Posterior cingulate gyrus (tissue), 11 donors: ENCODE results near the gene ANKRD30B.
"Not testable (repeated sequence)": the region's sequence is repeated elsewhere in the genome, so short reads cannot be mapped to it uniquely, and the experiment has no call there.

ENCODE experiments used
- DNase-seq, 10 donors: peaks; one replicate each; pipeline versions ENCODE4 v3.0.0 to v3.0.0-alpha.2; 2020 to 2021; ENCODE audit warnings: mixed read lengths in 3 of 10
- intact Hi-C: fragments of 100-400 bp; cut with DNase I; formaldehyde crosslinking; loops from one replicate; pipeline ENCODE4 v1.15.1; 2023

Gene ANKRD30B

GRCh38 chr18:14851533-14851932 is 103.6 kb downstream of the ANKRD30B start:
- DNase-seq, intact Hi-C loops: not testable (repeated sequence)

- DNase-seq = peak in 1 of 10 donors; percentile 72
- intact Hi-C loops = not testable (repeated sequence)
Measured at GRCh38 chr18:14855634-14856033, 107.7 kb downstream of the ANKRD30B start.

DNA sequence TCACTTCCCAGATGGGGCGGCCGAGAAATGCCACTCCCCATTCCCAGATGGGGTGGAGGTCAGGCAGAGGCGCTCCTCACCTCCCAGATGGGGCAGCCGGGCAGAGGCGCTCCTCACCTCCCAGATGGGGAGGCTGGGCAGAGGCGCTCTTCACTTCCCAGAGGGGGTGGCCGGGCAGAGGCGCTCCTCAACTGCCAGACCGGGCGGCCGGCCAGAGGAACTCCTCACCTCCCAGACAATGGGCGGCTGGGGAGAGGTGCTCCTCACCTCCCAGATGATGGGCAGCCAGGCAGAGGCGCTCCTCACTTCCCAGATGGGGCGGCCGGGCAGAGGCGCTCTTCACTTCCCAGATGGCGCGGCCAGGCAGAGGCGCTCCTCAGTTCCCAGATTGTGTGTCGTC is 108.3 kb downstream of the ANKRD30B start:
- DNase-seq, intact Hi-C loops: not testable (repeated sequence)

DNA sequence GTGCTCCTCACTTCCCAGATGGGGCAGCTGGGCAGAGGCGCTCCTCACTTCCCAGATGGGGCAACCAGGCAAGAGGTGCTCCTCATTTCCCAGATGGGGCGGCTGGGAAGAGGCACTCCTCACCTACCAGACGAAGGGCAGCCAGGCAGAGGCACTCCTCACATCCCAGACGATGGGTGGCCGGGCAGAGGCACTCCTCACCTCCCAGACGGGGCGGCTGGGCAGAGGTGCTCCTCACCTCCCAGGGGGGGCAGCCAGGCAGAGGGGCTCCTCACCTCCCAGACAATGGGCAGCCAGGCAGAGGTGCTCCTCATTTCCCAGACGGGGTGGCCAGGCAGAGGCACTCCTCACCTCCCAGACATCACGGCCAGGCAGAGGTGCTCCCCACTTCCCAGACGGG is 110.5 kb downstream of the ANKRD30B start:
- intact Hi-C loops, DNase-seq: not testable (repeated sequence)

- intact Hi-C loops = loop anchor here (10.0 kb wide), 1 partner anchor 65 kb away; no protein-coding TSS in a partner anchor
- peak in 1 of 10 donors; percentile 77 for DNase-seq
Measured at GRCh38 chr18:14859995-14860394, 112.0 kb downstream of the ANKRD30B start.

DNA sequence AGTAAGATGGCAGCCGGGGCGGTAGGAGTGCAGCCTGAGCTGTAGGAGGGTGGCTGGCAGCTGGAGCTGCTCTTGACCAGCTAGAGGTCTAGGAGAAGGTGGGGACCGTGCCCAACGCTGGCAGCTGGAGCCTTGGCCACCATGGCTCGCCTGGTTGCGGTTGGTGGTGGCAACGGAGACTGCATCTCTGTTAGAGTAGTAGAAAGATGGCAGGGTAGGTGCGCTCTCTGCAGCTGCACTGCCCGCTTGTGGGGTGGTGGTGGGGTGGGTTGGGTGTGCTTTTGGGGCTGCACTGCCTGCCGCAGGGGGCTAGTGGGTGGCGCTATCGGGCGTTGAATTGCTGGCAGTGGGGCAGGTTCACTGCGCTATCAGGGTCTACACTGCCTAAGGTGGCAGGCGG is 118.5 kb downstream of the ANKRD30B start:
- intact Hi-C loops = loop anchor here (10.0 kb wide), 1 partner anchor 58 kb away; no protein-coding TSS in a partner anchor

DNA sequence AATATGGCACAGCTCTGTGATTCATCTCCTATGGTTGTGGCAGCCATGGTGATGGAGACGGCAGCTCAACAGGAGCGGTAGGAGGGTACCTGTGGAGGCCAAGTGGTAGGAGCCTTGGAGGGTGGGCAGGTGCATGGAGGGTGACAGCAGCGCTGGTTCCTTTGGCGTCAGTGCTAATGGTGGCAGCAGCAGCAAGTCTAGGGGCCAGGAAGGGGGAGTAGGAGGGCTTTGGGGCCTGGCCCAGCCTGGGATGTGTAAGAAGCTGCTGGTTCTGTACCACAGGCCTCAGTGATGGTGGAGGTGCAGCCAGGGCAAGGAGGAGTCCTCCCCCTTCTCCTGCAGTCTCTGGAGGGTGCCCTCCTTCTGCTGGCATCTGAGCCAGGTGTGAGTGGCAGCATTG is 120.0 kb downstream of the ANKRD30B start:
- DNase-seq = not testable (repeated sequence)
- intact Hi-C loops = loop anchor here (10.0 kb wide), 1 partner anchor 57 kb away; no protein-coding TSS in a partner anchor

More for the DNA sequence above, 118.5 kb downstream of the ANKRD30B start:
- DNase-seq = peak in 1 of 10 donors; percentile 71

DNA sequence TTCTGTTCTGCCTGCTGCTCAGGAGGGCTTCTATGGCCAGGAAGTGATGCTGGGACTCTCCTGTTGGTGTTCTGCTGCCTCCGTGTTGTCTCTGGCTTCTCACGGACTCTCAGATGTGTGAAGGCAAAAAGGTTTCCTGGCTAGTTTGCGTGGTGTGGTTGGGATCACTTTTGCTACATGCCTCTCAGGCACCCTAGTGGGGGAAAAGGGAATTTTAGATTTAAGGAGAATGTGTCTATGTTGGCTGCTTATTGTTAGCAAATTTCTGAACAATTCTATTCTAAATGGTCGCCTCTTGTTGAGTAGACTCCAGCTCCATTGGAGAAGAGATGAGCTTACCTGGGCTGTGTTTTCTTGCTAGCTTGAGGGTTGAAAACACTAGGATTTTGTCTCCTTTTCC is 120.9 kb downstream of the ANKRD30B start:
- not testable (repeated sequence) for DNase-seq

DNA sequence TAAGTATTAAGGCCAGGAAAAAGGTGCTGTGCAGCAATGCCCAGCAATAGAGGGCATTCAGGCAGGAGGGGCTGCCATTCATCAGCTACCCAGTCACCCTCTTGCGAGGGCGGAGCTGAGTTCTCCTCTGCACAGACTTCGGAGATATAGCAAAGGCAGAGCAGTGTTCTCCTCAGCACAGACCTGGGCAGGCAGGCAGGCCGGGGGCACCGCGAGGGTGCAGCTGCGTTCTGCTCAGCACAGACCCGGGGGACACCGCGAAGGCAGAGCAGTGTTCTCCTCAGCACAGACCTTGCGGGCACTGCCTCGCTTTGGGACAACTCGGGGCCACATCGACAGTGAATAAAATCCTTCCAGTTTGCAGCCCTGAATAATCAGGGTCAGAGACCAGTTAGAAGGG is 130.9 kb downstream of the ANKRD30B start:
- DNase-seq, intact Hi-C loops: not testable (repeated sequence)

More for the DNA sequence above, 120.9 kb downstream of the ANKRD30B start:
- intact Hi-C loops = loop anchor here (10.0 kb wide), 1 partner anchor 56 kb away; no protein-coding TSS in a partner anchor

DNA sequence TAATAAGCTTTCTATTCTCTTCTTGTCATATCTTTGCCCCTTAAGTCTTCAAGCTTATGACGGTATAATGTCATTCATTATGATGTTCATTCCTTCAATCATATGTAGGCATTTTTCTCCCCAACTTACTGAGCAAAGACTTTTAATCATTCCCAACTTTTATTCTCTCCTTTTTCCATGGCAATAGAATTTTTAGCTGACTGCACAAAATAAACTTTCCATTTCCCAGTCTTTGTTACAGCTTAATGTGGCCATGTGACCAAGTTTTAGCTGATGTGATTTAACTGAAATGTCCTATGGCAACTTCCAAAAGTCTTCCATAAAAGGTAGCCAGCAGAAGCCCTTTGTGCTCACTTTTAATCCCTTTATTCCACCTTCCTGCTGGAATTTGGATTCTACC is 152.5 kb downstream of the ANKRD30B start:
- intact Hi-C loops = no loop called here
- no peak for DNase-seq
